Neuron (in vitro differentiated cells): Measurements from ENCODE around the gene KRT3.
"Not testable (repeated sequence)": the region's sequence is repeated elsewhere in the genome, so short reads cannot be mapped to it uniquely, and the experiment has no call there.

Experiments used
- H2AFZ ChIP-seq: one replicate; pipeline ENCODE4 v1.6.1; 2013; ENCODE audit warnings: low read depth, mild to moderate bottlenecking, inconsistent platforms, low read length, moderate library complexity
- H3K27me3 ChIP-seq: one replicate; pipeline ENCODE4 v1.6.1; 2013; ENCODE audit warnings: low read length; ENCODE audit not compliant: insufficient read depth
- H3K36me3 ChIP-seq: one replicate; pipeline ENCODE4 v1.6.1; 2013; ENCODE audit warnings: low read length; ENCODE audit not compliant: insufficient read depth
- H3K4me1 ChIP-seq: one replicate; pipeline ENCODE4 v1.6.1; 2013; ENCODE audit warnings: low read length; ENCODE audit not compliant: insufficient read depth
- H3K4me3 ChIP-seq: 2 replicates; pipeline ENCODE4 v1.5.1; 2013; ENCODE audit warnings: mild to moderate bottlenecking, low read length, moderate library complexity
- H3K9me3 ChIP-seq: one replicate; pipeline ENCODE4 v1.6.1; 2013; ENCODE audit warnings: low read length

KRT3 gene

GRCh38 chr12:52769946-52770345 is 26.0 kb downstream of the KRT3 start:
- H3K4me1 ChIP-seq, result no peaks in the 10 kb centered on the region
- peaks cover 7% of the 10 kb centered on the region for H3K27me3 ChIP-seq

GRCh38 chr12:52769354-52769753 is 26.6 kb downstream of the KRT3 start:
- H3K27me3 ChIP-seq, result peaks cover 3% of the 10 kb centered on the region

More at GRCh38 chr12:52769946-52770345, 26.0 kb downstream of the KRT3 start:
- no peak overlapping the region for H2AFZ ChIP-seq
- no peaks in the 10 kb centered on the region for H3K9me3 ChIP-seq
- H3K36me3 ChIP-seq, result no peaks in the 10 kb centered on the region
- H3K4me3 ChIP-seq, result no peak overlapping the region

GRCh38 chr12:52768479-52769200 is 27.3 kb downstream of the KRT3 start:
- Histone ChIP-seq H3K4me1 (no peaks in the 10 kb centered on the region), H3K27me3 (peaks cover 3% of the 10 kb centered on the region), H3K36me3 (no peaks in the 10 kb centered on the region), H3K4me3 (no peak overlapping the region), H3K9me3 (no peaks in the 10 kb centered on the region), H2AFZ (no peak overlapping the region)

More at GRCh38 chr12:52769354-52769753, 26.6 kb downstream of the KRT3 start:
- no peak overlapping the region for H2AFZ ChIP-seq
- H3K4me1 ChIP-seq, result no peaks in the 10 kb centered on the region
- no peaks in the 10 kb centered on the region for H3K9me3 ChIP-seq
- no peak overlapping the region for H3K4me3 ChIP-seq
- no peaks in the 10 kb centered on the region for H3K36me3 ChIP-seq

- Histone ChIP-seq H3K4me3 (no peak overlapping the region), H2AFZ (no peak overlapping the region), H3K4me1 (no peaks in the 10 kb centered on the region), H3K9me3 (no peaks in the 10 kb centered on the region), H3K27me3 (peaks cover 3% of the 10 kb centered on the region), H3K36me3 (no peaks in the 10 kb centered on the region)
Observed at GRCh38 chr12:52767427-52767826, 28.5 kb downstream of the KRT3 start.

GRCh38 chr12:52767020-52767379 is 28.9 kb downstream of the KRT3 start:
- Histone ChIP-seq H2AFZ (no peak overlapping the region), H3K9me3 (no peaks in the 10 kb centered on the region), H3K27me3 (peaks cover 3% of the 10 kb centered on the region), H3K4me3 (no peak overlapping the region), H3K4me1 (no peaks in the 10 kb centered on the region), H3K36me3 (no peaks in the 10 kb centered on the region)

GRCh38 chr12:52766351-52767019 is 29.4 kb downstream of the KRT3 start:
- Histone ChIP-seq H3K36me3 (no peaks in the 10 kb centered on the region), H3K9me3 (no peaks in the 10 kb centered on the region), H3K4me1 (no peaks in the 10 kb centered on the region), H3K4me3 (no peak overlapping the region), H2AFZ (no peak overlapping the region), H3K27me3 (peaks cover 3% of the 10 kb centered on the region)

GRCh38 chr12:52765702-52766101 is 30.2 kb downstream of the KRT3 start:
- no peaks in the 10 kb centered on the region for H3K9me3 ChIP-seq
- H3K27me3 ChIP-seq, result peaks cover 3% of the 10 kb centered on the region
- no peaks in the 10 kb centered on the region for H3K4me1 ChIP-seq
- no peaks in the 10 kb centered on the region for H3K36me3 ChIP-seq
- H2AFZ ChIP-seq, result no peak overlapping the region
- no peak overlapping the region for H3K4me3 ChIP-seq

- Histone ChIP-seq H3K4me3 (no peak overlapping the region), H3K27me3 (peaks cover 3% of the 10 kb centered on the region), H3K4me1 (no peaks in the 10 kb centered on the region), H2AFZ (no peak overlapping the region), H3K36me3 (no peaks in the 10 kb centered on the region), H3K9me3 (no peaks in the 10 kb centered on the region)
Observed at GRCh38 chr12:52763991-52764390, 31.9 kb downstream of the KRT3 start.

- Histone ChIP-seq H3K9me3 (no peaks in the 10 kb centered on the region), H3K36me3 (no peaks in the 10 kb centered on the region), H3K4me1 (no peaks in the 10 kb centered on the region), H3K27me3 (peaks cover 3% of the 10 kb centered on the region), H3K4me3 (no peak overlapping the region), H2AFZ (no peak overlapping the region)
Observed at GRCh38 chr12:52763036-52763659, 32.8 kb downstream of the KRT3 start.

- no peak overlapping the region for H2AFZ ChIP-seq
- H3K4me3 ChIP-seq, result no peak overlapping the region
- no peaks in the 10 kb centered on the region for H3K36me3 ChIP-seq
- no peaks in the 10 kb centered on the region for H3K4me1 ChIP-seq
- no peaks in the 10 kb centered on the region for H3K9me3 ChIP-seq
- H3K27me3 ChIP-seq, result peaks cover 3% of the 10 kb centered on the region
Observed at GRCh38 chr12:52761802-52762201, 34.1 kb downstream of the KRT3 start.

- H3K4me1 ChIP-seq, H3K36me3 ChIP-seq, H2AFZ ChIP-seq, H3K4me3 ChIP-seq, H3K9me3 ChIP-seq, H3K27me3 ChIP-seq: not testable (repeated sequence)
Observed at GRCh38 chr12:52761218-52761617, 34.7 kb downstream of the KRT3 start.

GRCh38 chr12:52760623-52761022 is 35.3 kb downstream of the KRT3 start:
- Histone ChIP-seq H3K9me3 (no peaks in the 10 kb centered on the region), H3K27me3 (no peaks in the 10 kb centered on the region), H3K36me3 (no peaks in the 10 kb centered on the region), H3K4me1 (no peaks in the 10 kb centered on the region), H3K4me3 (no peak overlapping the region), H2AFZ (no peak overlapping the region)

- Histone ChIP-seq H3K27me3 (no peaks in the 10 kb centered on the region), H2AFZ (no peak overlapping the region), H3K4me3 (no peak overlapping the region)
Observed at GRCh38 chr12:52759695-52760094, 36.2 kb downstream of the KRT3 start.

More at GRCh38 chr12:52759695-52760094, 36.2 kb downstream of the KRT3 start:
- H3K9me3 ChIP-seq, result no peaks in the 10 kb centered on the region
- no peaks in the 10 kb centered on the region for H3K36me3 ChIP-seq
- H3K4me1 ChIP-seq, result no peaks in the 10 kb centered on the region
